ENCODE measurements around the gene IGHMBP2.
"Not testable (repeated sequence)": the region's sequence is repeated elsewhere in the genome, so short reads cannot be mapped to it uniquely, and the experiment has no call there.

Gene IGHMBP2

GRCh38 chr11:68966894-68967780 lies 63.4 kb downstream of the IGHMBP2 start:
- Mint-ChIP-seq H3K9me3 (no peaks in the 10 kb centered on the region), H3K36me3 (ENCODE audit: low read depth) (no peaks in the 10 kb centered on the region), H3K27ac (no peak overlapping the region), H3K4me3 (no peak overlapping the region), H3K4me1 (peaks cover 7% of the 10 kb centered on the region), H3K27me3 (peaks cover 5% of the 10 kb centered on the region)
- ATAC-seq (no peak), DNase-seq (no peak)

GRCh38 chr11:68968306-68969250 lies 64.9 kb downstream of the IGHMBP2 start:
- no peaks in the 10 kb centered on the region for H3K9me3 Mint-ChIP-seq
- H3K4me3 Mint-ChIP-seq: no peak overlapping the region
- no peak overlapping the region for H3K27ac Mint-ChIP-seq
- H3K27me3 Mint-ChIP-seq: peaks cover 5% of the 10 kb centered on the region
- no peaks in the 10 kb centered on the region for H3K36me3 Mint-ChIP-seq (ENCODE audit: low read depth)
- ATAC-seq (no peak), DNase-seq (no peak)
- no peaks in the 10 kb centered on the region for H3K4me1 Mint-ChIP-seq

GRCh38 chr11:68969386-68969785 lies 65.7 kb downstream of the IGHMBP2 start:
- ATAC-seq: no peak
- no peak overlapping the region for H3K27ac Mint-ChIP-seq
- DNase-seq: no peak
- no peaks in the 10 kb centered on the region for H3K4me1 Mint-ChIP-seq
- H3K36me3 Mint-ChIP-seq (ENCODE audit: low read depth): no peaks in the 10 kb centered on the region
- H3K27me3 Mint-ChIP-seq: peaks cover 5% of the 10 kb centered on the region
- H3K4me3 Mint-ChIP-seq: no peak overlapping the region
- H3K9me3 Mint-ChIP-seq: no peaks in the 10 kb centered on the region

GRCh38 chr11:68970921-68971636 lies 67.4 kb downstream of the IGHMBP2 start:
- Mint-ChIP-seq H3K4me1 (peaks cover 2% of the 10 kb centered on the region), H3K27me3 (peaks cover 5% of the 10 kb centered on the region), H3K4me3 (no peak overlapping the region), H3K36me3 (ENCODE audit: low read depth) (no peaks in the 10 kb centered on the region), H3K27ac (no peak overlapping the region), H3K9me3 (peaks cover 3% of the 10 kb centered on the region)
- ATAC-seq: no peak
- DNase-seq: no peak

- Mint-ChIP-seq H3K36me3 (ENCODE audit: low read depth) (no peaks in the 10 kb centered on the region), H3K9me3 (peaks cover 3% of the 10 kb centered on the region), H3K27me3 (peaks cover 2% of the 10 kb centered on the region), H3K4me3 (no peak overlapping the region), H3K27ac (no peak overlapping the region), H3K4me1 (peaks cover 2% of the 10 kb centered on the region)
- no peak for ATAC-seq
- no peak for DNase-seq
Observed at GRCh38 chr11:68973219-68973618, 69.5 kb downstream of the IGHMBP2 start.

GRCh38 chr11:68973706-68974105 lies 70.0 kb downstream of the IGHMBP2 start:
- not testable (repeated sequence) for H3K27ac Mint-ChIP-seq; H3K9me3 Mint-ChIP-seq; H3K36me3 Mint-ChIP-seq (ENCODE audit: low read depth); H3K4me3 Mint-ChIP-seq; H3K4me1 Mint-ChIP-seq; DNase-seq; H3K27me3 Mint-ChIP-seq; ATAC-seq

GRCh38 chr11:68974421-68975194 lies 70.9 kb downstream of the IGHMBP2 start:
- Mint-ChIP-seq H3K27me3 (peaks cover 2% of the 10 kb centered on the region), H3K9me3 (peaks cover 3% of the 10 kb centered on the region), H3K27ac (no peak overlapping the region), H3K36me3 (ENCODE audit: low read depth) (no peaks in the 10 kb centered on the region), H3K4me3 (no peak overlapping the region), H3K4me1 (peaks cover 2% of the 10 kb centered on the region)
- no peak for DNase-seq
- peak; percentile 81 for ATAC-seq

- Mint-ChIP-seq H3K9me3 (peaks cover 3% of the 10 kb centered on the region), H3K27me3 (peaks cover 6% of the 10 kb centered on the region), H3K4me1 (peaks cover 2% of the 10 kb centered on the region), H3K4me3 (no peak overlapping the region), H3K36me3 (ENCODE audit: low read depth) (no peaks in the 10 kb centered on the region), H3K27ac (no peak overlapping the region)
- DNase-seq (no peak), ATAC-seq (no peak)
Observed at GRCh38 chr11:68976095-68976494, 72.4 kb downstream of the IGHMBP2 start.

- no peak for ATAC-seq
- no peak overlapping the region for H3K4me3 Mint-ChIP-seq
- no peak for DNase-seq
- H3K36me3 Mint-ChIP-seq (ENCODE audit: low read depth): no peaks in the 10 kb centered on the region
- H3K4me1 Mint-ChIP-seq: peaks cover 2% of the 10 kb centered on the region
- H3K27me3 Mint-ChIP-seq: peaks cover 6% of the 10 kb centered on the region
- peaks cover 3% of the 10 kb centered on the region for H3K9me3 Mint-ChIP-seq
- H3K27ac Mint-ChIP-seq: no peak overlapping the region
Observed at GRCh38 chr11:68976563-68976962, 72.9 kb downstream of the IGHMBP2 start.

- H3K4me1 Mint-ChIP-seq: peaks cover 2% of the 10 kb centered on the region
- H3K27ac Mint-ChIP-seq: no peak overlapping the region
- H3K4me3 Mint-ChIP-seq: no peak overlapping the region
- H3K9me3 Mint-ChIP-seq: peaks cover 3% of the 10 kb centered on the region
- DNase-seq: no peak
- no peaks in the 10 kb centered on the region for H3K36me3 Mint-ChIP-seq (ENCODE audit: low read depth)
- H3K27me3 Mint-ChIP-seq: peaks cover 6% of the 10 kb centered on the region
- ATAC-seq: no peak
Observed at GRCh38 chr11:68977781-68978625, 74.3 kb downstream of the IGHMBP2 start.

- peaks cover 2% of the 10 kb centered on the region for H3K4me1 Mint-ChIP-seq
- H3K36me3 Mint-ChIP-seq (ENCODE audit: low read depth): no peaks in the 10 kb centered on the region
- no peak for DNase-seq
- H3K4me3 Mint-ChIP-seq: no peak overlapping the region
- peaks cover 6% of the 10 kb centered on the region for H3K27me3 Mint-ChIP-seq
- ATAC-seq: no peak
- H3K9me3 Mint-ChIP-seq: peaks cover 3% of the 10 kb centered on the region
- H3K27ac Mint-ChIP-seq: no peak overlapping the region
Observed at GRCh38 chr11:68978626-68978930, 74.9 kb downstream of the IGHMBP2 start.

- H3K27ac Mint-ChIP-seq: no peak overlapping the region
- no peak for ATAC-seq
- H3K9me3 Mint-ChIP-seq: peaks cover 3% of the 10 kb centered on the region
- DNase-seq: no peak
- peaks cover 6% of the 10 kb centered on the region for H3K27me3 Mint-ChIP-seq
- H3K36me3 Mint-ChIP-seq (ENCODE audit: low read depth): no peaks in the 10 kb centered on the region
- H3K4me3 Mint-ChIP-seq: no peak overlapping the region
- H3K4me1 Mint-ChIP-seq: peaks cover 2% of the 10 kb centered on the region
Observed at GRCh38 chr11:68978931-68979594, 75.4 kb downstream of the IGHMBP2 start.
